MM.1S (cell line): ENCODE measurements around the gene KCNK7.
A peak's percentile ranks its signal among the peaks of the same experiment; 100 is the strongest.

Experiments
- DNase-seq: peaks from one replicate; pipeline ENCODE4 v3.0.0-alpha.2; 2015
- H2AFZ ChIP-seq: fragments of 300-600 bp; sonication (generic); 2 replicates; pipeline ENCODE4 v1.6.0; 2016; ENCODE audit warnings: antibody characterized with exemption, low read length
- H3F3A ChIP-seq: fragments of 300-600 bp; sonication (generic); 2 replicates; pipeline ENCODE4 v1.6.1; 2016; ENCODE audit warnings: mild to moderate bottlenecking, antibody characterized with exemption, low read length, moderate library complexity, mixed read lengths; ENCODE audit not compliant: insufficient read depth
- H3K27ac ChIP-seq: fragments of 300-600 bp; sonication (generic); 2 replicates; pipeline ENCODE4 v1.5.1; 2016; ENCODE audit warnings: mild to moderate bottlenecking, low read length
- H3K27me3 ChIP-seq: fragments of 300-600 bp; sonication (generic); replicated peaks from 2 replicates; pipeline ENCODE4 v1.6.0; 2016; ENCODE audit warnings: low read length; ENCODE audit not compliant: insufficient read depth
- H3K36me3 ChIP-seq: fragments of 300-600 bp; sonication (generic); replicated peaks from 2 replicates; pipeline ENCODE4 v1.6.1; 2016; ENCODE audit warnings: mild to moderate bottlenecking, low read length, mixed read lengths; ENCODE audit not compliant: insufficient read depth
- H3K4me1 ChIP-seq: fragments of 300-600 bp; sonication (generic); 2 replicates; pipeline ENCODE4 v1.6.1; 2016; ENCODE audit warnings: low read length, mixed read lengths
- H3K4me2 ChIP-seq: fragments of 300-600 bp; sonication (generic); 2 replicates; pipeline ENCODE4 v1.6.0; 2016; ENCODE audit warnings: low read depth, low read length
- H3K4me3 ChIP-seq: fragments of 300-600 bp; sonication (generic); 2 replicates; pipeline ENCODE4 v1.5.1; 2016; ENCODE audit warnings: low read length, mixed read lengths
- H3K79me2 ChIP-seq: fragments of 300-600 bp; sonication (generic); 2 replicates; pipeline ENCODE4 v1.6.1; 2016; ENCODE audit warnings: mixed run types, low read length, mixed read lengths
- H3K9ac ChIP-seq: fragments of 300-600 bp; sonication (generic); 2 replicates; pipeline ENCODE4 v1.6.1; 2016; ENCODE audit warnings: low read length, mixed read lengths
- H3K9me2 ChIP-seq: fragments of 300-600 bp; sonication (generic); replicated peaks from 2 replicates; pipeline ENCODE4 v1.6.1; 2016; ENCODE audit warnings: mild to moderate bottlenecking, low read length, mixed read lengths; ENCODE audit not compliant: insufficient read depth
- H3K9me3 ChIP-seq: fragments of 300-600 bp; sonication (generic); replicated peaks from 2 replicates; pipeline ENCODE4 v1.6.1; 2016; ENCODE audit warnings: mild to moderate bottlenecking, low read length, mixed read lengths; ENCODE audit not compliant: insufficient read depth
- H4K20me1 ChIP-seq: fragments of 300-600 bp; sonication (generic); 2 replicates; pipeline ENCODE4 v1.6.1; 2016; ENCODE audit warnings: mild to moderate bottlenecking, low read length, moderate library complexity, mixed read lengths; ENCODE audit not compliant: insufficient read depth
- EZH2 ChIP-seq: fragments of 300-600 bp; sonication (generic); optimal IDR thresholded peaks from 2 replicates; pipeline ENCODE3; 2017; ENCODE audit warnings: low read depth, mild to moderate bottlenecking, antibody characterized with exemption, low read length, mixed read lengths
- EZH2phosphoT487 ChIP-seq: fragments of 300-600 bp; sonication (generic); IDR thresholded peaks from 2 replicates; pipeline ENCODE4 v1.6.1; 2018; ENCODE audit warnings: antibody characterized with exemption, low read length
- TF ChIP-seq, protein P1 (sequence below): fragments of 300-600 bp; sonication (generic); IDR thresholded peaks from 2 replicates; pipeline ENCODE4 v1.5.1; 2016; ENCODE audit warnings: antibody characterized with exemption, low read length, mixed read lengths

Gene KCNK7

DNA sequence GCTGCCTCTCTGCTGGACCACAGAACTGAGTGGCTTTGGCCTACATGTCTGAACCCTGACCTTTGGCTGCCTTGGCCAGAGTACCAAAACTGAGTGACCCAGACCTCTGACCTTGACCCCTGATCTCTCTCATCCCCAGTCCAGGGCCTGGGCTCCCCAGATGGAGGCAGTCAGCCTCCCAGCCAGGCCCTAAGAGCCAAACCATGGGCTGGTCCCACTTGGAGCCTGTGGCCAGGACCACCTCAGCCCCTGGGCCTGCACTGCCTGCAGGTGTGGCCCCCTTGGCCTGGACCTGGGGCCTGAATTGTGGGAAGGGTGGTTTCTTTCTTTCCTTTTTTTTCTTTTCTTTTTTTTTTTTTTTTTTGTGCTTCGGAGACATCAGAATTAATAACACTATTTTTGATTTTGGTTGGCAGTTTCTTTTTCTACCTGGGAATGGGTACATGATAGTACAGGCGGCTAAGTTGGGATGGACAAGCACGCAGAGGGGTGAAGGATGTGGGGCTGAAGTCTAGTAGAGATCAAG, 41.5 kb upstream of the KCNK7 start:
- Histone ChIP-seq H4K20me1 (no peaks in the 10 kb centered on the region), H3K4me2 (peak overlapping the region; percentile 97), H3K36me3 (no peaks in the 10 kb centered on the region)

DNA sequence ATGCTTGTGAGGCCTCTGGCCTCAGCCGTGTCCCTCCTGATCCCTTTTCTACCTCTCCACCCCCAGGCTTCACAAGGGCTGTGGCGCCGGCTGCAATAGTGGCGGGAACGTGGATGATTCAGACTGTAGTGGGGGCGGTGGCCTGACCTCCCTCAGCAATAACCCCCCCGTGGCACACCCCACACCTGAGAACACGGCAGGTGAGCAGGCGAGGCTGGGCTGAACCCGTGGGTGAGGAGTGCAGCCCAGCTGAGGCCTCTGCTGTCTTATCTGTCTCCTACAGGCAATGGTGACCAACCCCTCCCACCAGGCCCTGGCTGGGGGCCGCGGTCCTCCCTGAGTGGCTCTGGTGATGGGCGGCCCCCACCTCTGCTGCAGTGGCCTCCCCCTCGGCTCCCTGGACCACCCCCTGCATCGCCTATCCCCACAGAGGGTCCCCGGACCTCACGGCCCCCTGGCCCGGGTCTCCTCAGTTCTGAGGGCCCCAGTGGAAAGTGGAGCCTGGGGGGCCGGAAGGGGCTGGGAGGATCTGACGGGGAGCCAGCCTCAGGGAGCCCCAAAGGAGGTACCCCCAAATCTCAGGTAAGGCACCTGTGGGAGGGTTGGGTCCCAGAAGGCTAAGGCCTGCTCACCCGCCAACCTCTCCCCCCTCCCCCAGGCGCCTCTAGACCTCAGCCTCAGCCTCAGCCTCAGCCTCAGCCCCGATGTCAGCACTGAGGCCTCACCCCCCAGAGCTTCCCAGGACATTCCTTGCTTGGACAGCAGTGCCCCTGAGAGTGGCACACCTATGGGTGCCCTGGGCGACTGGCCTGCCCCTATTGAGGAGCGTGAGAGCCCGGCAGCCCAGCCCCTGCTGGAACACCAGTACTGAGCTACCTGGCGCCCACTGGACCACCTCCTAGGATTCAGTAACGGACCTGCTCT, 40.8 kb upstream of the KCNK7 start:
- Histone ChIP-seq H3K9me2 (no peaks in the 10 kb centered on the region), H3K9me3 (no peaks in the 10 kb centered on the region), H2AFZ (no peak overlapping the region), H3K4me3 (no peak overlapping the region), H3K36me3 (no peaks in the 10 kb centered on the region), H3K27me3 (no peaks in the 10 kb centered on the region), H4K20me1 (no peaks in the 10 kb centered on the region), H3F3A (peaks cover 14% of the 10 kb centered on the region), H3K27ac (no peak overlapping the region), H3K9ac (no peak overlapping the region), H3K4me2 (peak overlapping the region; percentile 97; the same call in 1 of the 2 replicates), H3K79me2 (peaks cover 9% of the 10 kb centered on the region; the same call in 1 of the 2 replicates), H3K4me1 (peaks cover 9% of the 10 kb centered on the region)
- no peak for TF ChIP-seq EZH2phosphoT487
- DNase-seq = no peak

More for the DNA sequence above, 41.5 kb upstream of the KCNK7 start:
- Histone ChIP-seq H3K27me3 (no peaks in the 10 kb centered on the region), H3K4me3 (no peak overlapping the region), H3K4me1 (peaks cover 9% of the 10 kb centered on the region), H3K79me2 (peaks cover 9% of the 10 kb centered on the region; the same call in 1 of the 2 replicates), H3K9ac (no peak overlapping the region; the same call in 1 of the 2 replicates), H3K9me3 (no peaks in the 10 kb centered on the region), H2AFZ (peak overlapping the region; percentile 57; the same call in 1 of the 2 replicates), H3K27ac (peak overlapping the region; percentile 49; the same call in 1 of the 2 replicates), H3K9me2 (no peaks in the 10 kb centered on the region), H3F3A (peaks cover 14% of the 10 kb centered on the region)
- no peak for DNase-seq
- no peak for TF ChIP-seq EZH2phosphoT487
- TF ChIP-seq, protein P1, sequence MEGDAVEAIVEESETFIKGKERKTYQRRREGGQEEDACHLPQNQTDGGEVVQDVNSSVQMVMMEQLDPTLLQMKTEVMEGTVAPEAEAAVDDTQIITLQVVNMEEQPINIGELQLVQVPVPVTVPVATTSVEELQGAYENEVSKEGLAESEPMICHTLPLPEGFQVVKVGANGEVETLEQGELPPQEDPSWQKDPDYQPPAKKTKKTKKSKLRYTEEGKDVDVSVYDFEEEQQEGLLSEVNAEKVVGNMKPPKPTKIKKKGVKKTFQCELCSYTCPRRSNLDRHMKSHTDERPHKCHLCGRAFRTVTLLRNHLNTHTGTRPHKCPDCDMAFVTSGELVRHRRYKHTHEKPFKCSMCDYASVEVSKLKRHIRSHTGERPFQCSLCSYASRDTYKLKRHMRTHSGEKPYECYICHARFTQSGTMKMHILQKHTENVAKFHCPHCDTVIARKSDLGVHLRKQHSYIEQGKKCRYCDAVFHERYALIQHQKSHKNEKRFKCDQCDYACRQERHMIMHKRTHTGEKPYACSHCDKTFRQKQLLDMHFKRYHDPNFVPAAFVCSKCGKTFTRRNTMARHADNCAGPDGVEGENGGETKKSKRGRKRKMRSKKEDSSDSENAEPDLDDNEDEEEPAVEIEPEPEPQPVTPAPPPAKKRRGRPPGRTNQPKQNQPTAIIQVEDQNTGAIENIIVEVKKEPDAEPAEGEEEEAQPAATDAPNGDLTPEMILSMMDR = no peak
- no peak for TF ChIP-seq EZH2

DNA sequence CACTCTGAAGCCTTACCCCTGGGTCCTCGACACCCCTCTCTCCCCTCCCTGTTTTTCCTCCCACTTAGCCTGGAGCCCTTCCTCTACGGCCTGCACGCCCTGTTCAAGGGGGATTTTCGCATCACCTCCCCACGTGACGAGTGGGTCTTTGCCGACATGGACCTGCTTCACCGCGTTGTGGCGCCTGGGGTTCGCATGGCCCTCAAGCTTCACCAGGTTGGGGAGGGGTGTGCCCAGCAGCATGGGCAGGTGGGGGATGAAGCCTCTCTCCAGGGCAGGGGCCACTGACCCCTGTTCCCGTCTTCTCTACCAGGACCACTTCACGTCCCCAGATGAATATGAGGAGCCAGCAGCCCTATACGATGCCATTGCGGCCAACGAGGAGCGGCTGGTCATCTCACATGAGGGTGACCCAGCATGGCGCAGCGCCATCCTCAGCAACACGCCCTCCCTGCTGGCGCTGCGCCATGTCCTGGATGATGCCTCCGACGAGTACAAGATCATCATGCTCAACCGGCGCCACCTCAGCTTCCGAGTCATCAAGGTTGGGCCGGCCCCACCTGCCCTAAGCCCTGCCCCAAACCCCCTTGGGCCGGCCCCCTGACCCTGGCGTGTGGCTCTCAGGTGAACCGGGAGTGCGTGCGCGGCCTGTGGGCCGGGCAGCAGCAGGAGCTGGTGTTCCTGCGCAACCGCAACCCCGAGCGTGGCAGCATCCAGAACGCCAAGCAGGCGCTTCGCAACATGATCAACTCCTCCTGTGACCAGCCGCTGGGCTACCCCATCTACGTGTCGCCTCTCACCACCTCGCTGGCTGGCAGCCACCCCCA, 39.5 kb upstream of the KCNK7 start:
- H3K4me1 ChIP-seq = peaks cover 9% of the 10 kb centered on the region
- H3K79me2 ChIP-seq = peaks cover 9% of the 10 kb centered on the region; the same call in 1 of the 2 replicates
- no peaks in the 10 kb centered on the region for H3K27me3 ChIP-seq
- DNase-seq = no peak
- H3K27ac ChIP-seq = no peak overlapping the region
- no peaks in the 10 kb centered on the region for H3K36me3 ChIP-seq
- no peak overlapping the region for H3K4me2 ChIP-seq
- H3K9me3 ChIP-seq = no peaks in the 10 kb centered on the region
- no peaks in the 10 kb centered on the region for H3K9me2 ChIP-seq
- no peak overlapping the region for H3K4me3 ChIP-seq
- H2AFZ ChIP-seq = no peak overlapping the region
- TF ChIP-seq, protein P1 = no peak
- TF ChIP-seq EZH2phosphoT487 = no peak
- no peak for TF ChIP-seq EZH2
- H3K9ac ChIP-seq = no peak overlapping the region
- peaks cover 14% of the 10 kb centered on the region for H3F3A ChIP-seq
- H4K20me1 ChIP-seq = no peaks in the 10 kb centered on the region
